GM10847 (cell line): ENCODE measurements around the gene ORC1.

Experiments
- POLR2A ChIP-seq: IDR thresholded peaks from 2 replicates; pipeline ENCODE4 v1.6.1; 2011; ENCODE audit not compliant: insufficient read length; ENCODE audit errors: extremely low read depth

The ORC1 gene

GRCh38 chr1:52325786-52326185 is 78.4 kb downstream of the ORC1 start:
- no peak for TF ChIP-seq POLR2A

GRCh38 chr1:52323731-52324130 is 80.5 kb downstream of the ORC1 start:
- no peak for TF ChIP-seq POLR2A
